ENCODE results near the gene DDX39A. TPM values are rescaled to one million over a fixed set of nuclear protein-coding genes. Genes with fewer than 3 reads are reported as not detected.

DDX39A gene
- total and polyA plus RNA-seq, 2 of the 13 experiments (the other 11 are each of a cell fraction or from before 2014, with no cell fraction given), result 34.6 to 90.4 TPM

GRCh38 chr19:14441041-14441938, 22.1 kb upstream of the DDX39A start (continued):
- TF ChIP-seq CTCF (CRISPR knock-in tag; IDR thresholded peaks at IDR 0.05), result no peak
- TF ChIP-seq SNAPC5 (CRISPR knock-in tag; IDR thresholded peaks at IDR 0.05; ENCODE audit: borderline replicate concordance), result no peak
- TF ChIP-seq ASH2L (IDR thresholded peaks at IDR 0.05; ENCODE audit: insufficient read length, low read depth, low read length), result no peak
- no peak for TF ChIP-seq ZNF101 (CRISPR knock-in tag; IDR thresholded peaks at IDR 0.05; ENCODE audit: borderline replicate concordance, low read depth)

- no peak overlapping the region for H3K9ac ChIP-seq (ENCODE audit: insufficient read depth, low read depth, low read length)
- H3K27ac ChIP-seq (ENCODE audit: extremely low read length, insufficient read depth, low read length), result no peak overlapping the region
- POLR2A ChIA-PET, result no interaction called here
- H4K20me1 ChIP-seq (ENCODE audit: insufficient read depth, low read length), result peaks cover 2% of the 10 kb centered on the region; the same call in 1 of the 2 replicates
- DNase-seq (ENCODE audit: low spot score) (no peak), ATAC-seq (no peak), FAIRE-seq (no peak)
- in situ Hi-C loops (cut with HindIII; ENCODE audit: extremely low pct_ligation_motif_present, low pct_unique_long_range_greater_than_20kb), result no loop called here
- BruUV-seq (replicated peaks), result no TSS peak
- H3K27me3 ChIP-seq (ENCODE audit: control insufficient read depth in 1 of 2, insufficient read depth in 2 of 2, low read length in 2 of 2), result no peaks in the 10 kb centered on the region
- peaks cover 7% of the 10 kb centered on the region for H3K79me2 ChIP-seq (ENCODE audit: insufficient read depth, low read length)
- 76% methylated on average over 9 of the region's 9 CpGs for WGBS (ENCODE audit: low lambda C conversion rate)
- intact Hi-C loops (cut with micrococcal nuclease; ENCODE audit: unreplicated experiment), result no loop called here
- H3K36me3 ChIP-seq (replicated peaks in 1 of 2; ENCODE audit: control insufficient read depth in 1 of 2, insufficient read depth in 2 of 2, low read length in 2 of 2), result peaks cover 14 to 28% of the 10 kb centered on the region in 2 experiments
- H3K9me3 ChIP-seq (ENCODE audit: low read length), result no peaks in the 10 kb centered on the region
- CTCF ChIA-PET (ENCODE audit: low intra/inter-chr PET ratio, low total read pairs), result no interaction called here
- H3K4me2 ChIP-seq (ENCODE audit: low read depth, low read length), result no peak overlapping the region
- H2AFZ ChIP-seq (ENCODE audit: low read length), result no peak overlapping the region
- TF ChIP-seq ZNF749 (CRISPR knock-in tag; IDR thresholded peaks at IDR 0.05; ENCODE audit: borderline replicate concordance) (no peak), JUND (CRISPR knock-in tag; IDR thresholded peaks at IDR 0.05) (no peak), MLLT10 (CRISPR knock-in tag; IDR thresholded peaks at IDR 0.05) (no peak), ETV5 (CRISPR knock-in tag; IDR thresholded peaks at IDR 0.05; ENCODE audit: borderline replicate concordance) (peak; percentile 11; the same call in 1 of the 2 replicates), ZBTB49 (CRISPR knock-in tag; IDR thresholded peaks at IDR 0.05; ENCODE audit: borderline replicate concordance) (no peak), GABPA (IDR thresholded peaks at IDR 0.05; ENCODE audit: low read depth, low read length) (no peak; the same call in 1 of the 2 replicates), GABPA (CRISPR knock-in tag; IDR thresholded peaks at IDR 0.05; ENCODE audit: low read depth) (peak; percentile 62), CEBPG (CRISPR knock-in tag; IDR thresholded peaks at IDR 0.05) (no peak), ZNF687 (CRISPR knock-in tag; IDR thresholded peaks at IDR 0.05) (peak; percentile 18; the same call in 1 of the 2 replicates)
- H3K4me1 ChIP-seq (ENCODE audit: insufficient read depth, low read length), result peaks cover 20% of the 10 kb centered on the region
- H3K4me3 ChIP-seq (replicated peaks in 1 of 3; ENCODE audit: insufficient read depth in 1 of 3, low read depth in 2 of 3, low read length in 3 of 3), result no peak overlapping the region
These were observed 20.9 kb upstream of the DDX39A start for GRCh38 chr19:14440049-14440448.
